GM10266 (cell line): ENCODE data around the gene PRCC.

Source experiments
- DNase-seq: peaks from one replicate; pipeline ENCODE4 v3.0.0; 2012; ENCODE audit errors: extremely low spot score
- CTCF ChIP-seq: IDR thresholded peaks from 2 replicates; pipeline ENCODE4 v1.5.1; 2012; ENCODE audit warnings: mild to moderate bottlenecking, low read depth; ENCODE audit not compliant: control insufficient read depth, insufficient read depth; ENCODE audit errors: missing control alignments

Gene PRCC

GRCh38 chr1:156749419-156750118 is 17.8 kb upstream of the PRCC start:
- TF ChIP-seq CTCF: no peak
- no peak for DNase-seq

- DNase-seq: peak; percentile 34
- no peak for TF ChIP-seq CTCF
These were observed 17.1 kb upstream of the PRCC start for GRCh38 chr1:156750191-156750672.

GRCh38 chr1:156750711-156751450 is 16.5 kb upstream of the PRCC start:
- no peak for TF ChIP-seq CTCF
- peak; percentile 40 for DNase-seq

GRCh38 chr1:156751451-156751756 is 15.9 kb upstream of the PRCC start, which contains the start of gene HDGF:
Gene HDGF, minus strand, starts transcription at chr1:156751675. Its CDS starts 246 bp downstream, at chr1:156751429.
- no peak for TF ChIP-seq CTCF
- no peak for DNase-seq

GRCh38 chr1:156751757-156752481 is 15.4 kb upstream of the PRCC start:
- no peak for TF ChIP-seq CTCF
- peak; percentile 97 for DNase-seq

- DNase-seq: no peak
- TF ChIP-seq CTCF: no peak
These were observed 14.4 kb upstream of the PRCC start for GRCh38 chr1:156752843-156753482.
